Upper lobe of left lung (tissue), 6 donors: ENCODE measurements around the gene MAGEA9. TPM values are rescaled to one million over a fixed set of nuclear protein-coding genes. Genes with fewer than 3 reads are reported as not detected.

Source experiments
- ATAC-seq, 2 donors: fragments of 200-7000 bp; cut with Tn5 transposase; one replicate each; pipeline ENCODE4 v1.9.1; 2022; ENCODE audit warnings: mild to moderate bottlenecking in 2 of 2, moderate library complexity in 2 of 2; ENCODE audit not compliant: low FRiP score in 2 of 2
- DNase-seq, 2 donors: peaks; one replicate each; pipeline ENCODE4 v3.0.0-alpha.2; 2019 to 2020
- H3K27ac ChIP-seq, 4 donors: fragments of 200-600 bp; sonication (generic); one replicate each; pipeline ENCODE4 v1.5.1; 2016 to 2019
- H3K27me3 ChIP-seq, 4 donors: fragments of 200-600 bp; sonication (generic); one replicate each; pipeline ENCODE4 v1.5.1; 2017 to 2019
- H3K36me3 ChIP-seq, 4 donors: fragments of 200-600 bp; sonication (generic); one replicate each; pipeline ENCODE4 v1.5.1; 2016 to 2019
- H3K4me1 ChIP-seq, 4 donors: fragments of 200-600 bp; sonication (generic); one replicate each; pipeline ENCODE4 v1.5.1; 2018 to 2019
- H3K4me3 ChIP-seq, 4 donors: fragments of 200-600 bp; sonication (generic); one replicate each; pipeline ENCODE4 v1.5.1; 2017 to 2019; ENCODE audit warnings: mild to moderate bottlenecking in 2 of 4, moderate library complexity in 1 of 4
- H3K9me3 ChIP-seq, 4 donors: fragments of 200-600 bp; sonication (generic); one replicate each; pipeline ENCODE4 v1.5.1; 2018 to 2019
- EP300 ChIP-seq, 4 donors: sonication (generic); formaldehyde crosslinking; IDR thresholded peaks; one replicate each; pipeline ENCODE4 v1.5.1; 2017; ENCODE audit warnings: antibody characterized with exemption in 4 of 4, control low read depth in 2 of 4
- POLR2A ChIP-seq, 4 donors: fragments of 450-650 bp; IDR thresholded peaks; one replicate each; pipeline ENCODE4 v1.5.1; 2016 to 2017; ENCODE audit warnings: antibody characterized with exemption in 4 of 4, mild to moderate bottlenecking in 2 of 4
- POLR2AphosphoS5 ChIP-seq, 2 donors: sonication (generic); formaldehyde crosslinking; IDR thresholded peaks; one replicate each; pipeline ENCODE4 v1.5.1; 2017; ENCODE audit warnings: antibody characterized with exemption in 2 of 2
- WGBS, 2 donors: methylation state at CpG; one replicate each; pipeline ENCODE4 v1.1.5; 2017 to 2018; 5-methylcytosine and 5-hydroxymethylcytosine counted together
- total RNA-seq, 6 donors: library from RNA; depleted of rRNA in 4 of 6; stranded (reverse); fragments of >200 nt in 4 of 6; gene quantifications; one replicate each; pipeline versions ENCODE4 v1.1.0 to v1.2.1, GENCODE V29; 2016 to 2021
- TF ChIP-seq, protein P1 (sequence below), 6 experiments: fragments of 450-650 bp in 4 of 6; fragments of 200-600 bp in 2 of 6; sonication (generic) in 2 of 6; IDR thresholded peaks; one replicate each; pipeline ENCODE4 v1.5.1; 2016 to 2019; ENCODE audit warnings: antibody characterized with exemption in 6 of 6
- donor health status: DM: no; HTN: no; CAD: no; lungs with moderate emphysema.
- donor health status: DM: no; HTN: yes; CAD: no; lungs with severe emphysema.

The MAGEA9 gene
- total RNA-seq, 6 donors from 2014 or later = not detected

DNA sequence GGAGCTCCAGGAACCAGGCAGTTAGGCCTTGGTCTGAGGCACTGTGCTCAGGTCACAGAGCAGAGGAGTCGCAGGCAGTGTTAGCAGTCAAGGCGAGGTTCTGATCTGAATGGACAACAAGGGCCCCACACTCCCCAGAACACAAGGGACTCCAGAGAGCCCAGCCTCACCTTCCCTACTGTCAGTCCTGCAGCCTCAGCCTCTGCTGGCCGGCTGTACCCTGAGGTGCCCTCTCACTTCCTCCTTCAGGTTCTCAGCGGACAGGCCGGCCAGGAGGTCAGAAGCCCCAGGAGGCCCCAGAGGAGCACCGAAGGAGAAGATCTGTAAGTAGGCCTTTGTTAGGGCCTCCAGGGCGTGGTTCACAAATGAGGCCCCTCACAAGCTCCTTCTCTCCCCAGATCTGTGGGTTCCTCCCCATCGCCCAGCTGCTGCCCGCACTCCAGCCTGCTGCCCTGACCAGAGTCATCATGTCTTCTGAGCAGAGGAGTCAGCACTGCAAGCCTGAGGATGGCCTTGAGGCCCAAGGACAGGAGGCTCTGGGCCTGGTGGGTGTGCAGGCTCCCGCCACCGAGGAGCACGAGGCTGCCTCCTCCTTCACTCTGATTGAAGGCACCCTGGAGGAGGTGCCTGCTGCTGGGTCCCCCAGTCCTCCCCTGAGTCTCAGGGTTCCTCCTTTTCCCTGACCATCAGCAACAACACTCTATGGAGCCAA, 26.2 kb downstream of the MAGEA9 start:
- no peak for DNase-seq
- no peaks in the 10 kb centered on the region for H3K4me1 ChIP-seq
- no peak for TF ChIP-seq POLR2AphosphoS5 (IDR thresholded peaks at IDR 0.05)
- TF ChIP-seq POLR2A (IDR thresholded peaks at IDR 0.05) = no peak
- TF ChIP-seq EP300 (IDR thresholded peaks at IDR 0.05) = no peak
- TF ChIP-seq, protein P1, sequence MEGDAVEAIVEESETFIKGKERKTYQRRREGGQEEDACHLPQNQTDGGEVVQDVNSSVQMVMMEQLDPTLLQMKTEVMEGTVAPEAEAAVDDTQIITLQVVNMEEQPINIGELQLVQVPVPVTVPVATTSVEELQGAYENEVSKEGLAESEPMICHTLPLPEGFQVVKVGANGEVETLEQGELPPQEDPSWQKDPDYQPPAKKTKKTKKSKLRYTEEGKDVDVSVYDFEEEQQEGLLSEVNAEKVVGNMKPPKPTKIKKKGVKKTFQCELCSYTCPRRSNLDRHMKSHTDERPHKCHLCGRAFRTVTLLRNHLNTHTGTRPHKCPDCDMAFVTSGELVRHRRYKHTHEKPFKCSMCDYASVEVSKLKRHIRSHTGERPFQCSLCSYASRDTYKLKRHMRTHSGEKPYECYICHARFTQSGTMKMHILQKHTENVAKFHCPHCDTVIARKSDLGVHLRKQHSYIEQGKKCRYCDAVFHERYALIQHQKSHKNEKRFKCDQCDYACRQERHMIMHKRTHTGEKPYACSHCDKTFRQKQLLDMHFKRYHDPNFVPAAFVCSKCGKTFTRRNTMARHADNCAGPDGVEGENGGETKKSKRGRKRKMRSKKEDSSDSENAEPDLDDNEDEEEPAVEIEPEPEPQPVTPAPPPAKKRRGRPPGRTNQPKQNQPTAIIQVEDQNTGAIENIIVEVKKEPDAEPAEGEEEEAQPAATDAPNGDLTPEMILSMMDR (IDR thresholded peaks at IDR 0.05) = no peak
- H3K4me3 ChIP-seq = no peak overlapping the region
- no peaks in the 10 kb centered on the region for H3K36me3 ChIP-seq
- no peaks in the 10 kb centered on the region for H3K9me3 ChIP-seq
- H3K27ac ChIP-seq = no peak overlapping the region
- no peaks in the 10 kb centered on the region for H3K27me3 ChIP-seq
- no peak for ATAC-seq
- WGBS, 2 donors = 80 to 88% methylated on average over 1 to 9 of the region's 12 CpGs

DNA sequence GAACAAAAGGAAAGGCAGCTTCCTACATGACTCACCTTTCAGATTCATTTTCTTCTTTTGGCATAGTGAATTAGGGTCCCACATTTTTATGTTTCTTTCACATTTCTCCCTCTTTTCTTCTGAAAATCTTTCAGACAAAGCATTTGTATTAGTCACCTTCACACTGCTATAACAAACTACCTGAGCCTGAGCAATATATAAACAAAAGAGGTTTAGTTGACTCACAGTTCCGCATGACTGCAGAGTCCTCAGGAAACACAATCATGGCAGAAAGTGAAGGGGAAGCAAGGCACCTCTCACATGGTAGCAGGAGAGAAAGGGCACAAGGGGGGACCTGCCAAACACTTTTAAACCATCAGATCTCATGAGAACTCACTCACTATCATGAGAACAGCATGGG, 36.9 kb downstream of the MAGEA9 start:
- Histone ChIP-seq H3K27ac (no peak overlapping the region), H3K27me3 (no peaks in the 10 kb centered on the region), H3K9me3 (no peaks in the 10 kb centered on the region), H3K4me3 (no peak overlapping the region), H3K4me1 (no peaks in the 10 kb centered on the region), H3K36me3 (no peaks in the 10 kb centered on the region)
- TF ChIP-seq POLR2A (IDR thresholded peaks at IDR 0.05) (no peak), POLR2AphosphoS5 (IDR thresholded peaks at IDR 0.05) (no peak)
- 68 to 70% methylated on average over 1 of the region's 1 CpG for WGBS, 2 donors
- ATAC-seq (no peak), DNase-seq (no peak)

DNA sequence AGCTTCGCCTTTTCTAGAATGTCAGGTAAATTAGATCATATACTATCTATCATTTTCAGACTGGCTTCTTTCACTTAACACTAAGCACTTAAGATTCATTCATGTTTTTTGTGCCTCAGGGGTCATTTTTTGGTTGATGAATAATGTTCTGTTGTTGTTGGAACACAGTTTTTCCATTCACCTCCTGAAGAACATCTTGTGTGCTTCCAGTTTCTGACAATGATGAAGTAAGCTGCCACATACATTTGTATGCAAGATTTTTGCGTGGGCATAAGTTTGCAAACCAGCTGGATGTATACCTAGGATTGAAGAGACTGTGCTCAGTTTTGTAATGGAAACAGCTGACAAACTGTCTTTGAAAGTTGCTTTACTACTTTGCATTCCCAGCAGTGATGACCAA, 37.6 kb downstream of the MAGEA9 start:
- Histone ChIP-seq H3K27ac (no peak overlapping the region), H3K4me1 (no peaks in the 10 kb centered on the region), H3K9me3 (no peaks in the 10 kb centered on the region), H3K36me3 (no peaks in the 10 kb centered on the region), H3K27me3 (no peaks in the 10 kb centered on the region), H3K4me3 (no peak overlapping the region)
- ATAC-seq = no peak
- no peak for DNase-seq
- no peak for TF ChIP-seq POLR2A (IDR thresholded peaks at IDR 0.05)
- TF ChIP-seq POLR2AphosphoS5 (IDR thresholded peaks at IDR 0.05) = no peak
- TF ChIP-seq, protein P1 (IDR thresholded peaks at IDR 0.05) = no peak
- TF ChIP-seq EP300 (IDR thresholded peaks at IDR 0.05) = no peak
- WGBS, 2 donors = 77 to 90% methylated on average over 2 of the region's 2 CpGs

DNA sequence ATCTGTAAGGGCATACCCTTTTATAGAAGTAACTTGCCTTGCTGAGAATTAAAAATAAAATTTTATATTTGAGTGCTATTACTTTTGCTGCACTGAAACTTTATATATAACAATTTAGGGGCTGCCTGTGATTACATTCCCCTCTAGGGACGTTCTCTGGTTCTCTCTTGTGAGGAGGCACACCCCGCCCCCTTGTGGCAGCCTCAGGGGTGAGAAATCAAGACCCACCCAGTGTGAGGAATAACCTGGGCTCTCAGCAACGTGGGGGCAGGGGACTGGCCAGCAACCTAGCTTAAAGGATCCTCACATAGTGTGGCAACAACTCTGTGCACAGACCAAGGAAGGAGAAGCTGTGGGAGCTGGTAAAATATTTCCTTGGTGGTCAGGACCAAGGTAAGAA, 43.7 kb downstream of the MAGEA9 start:
- Histone ChIP-seq H3K4me1 (no peaks in the 10 kb centered on the region), H3K9me3 (no peaks in the 10 kb centered on the region), H3K4me3 (no peak overlapping the region), H3K27me3 (no peaks in the 10 kb centered on the region), H3K36me3 (no peaks in the 10 kb centered on the region), H3K27ac (no peak overlapping the region)
- ATAC-seq = no peak
- DNase-seq = no peak
- TF ChIP-seq POLR2A (IDR thresholded peaks at IDR 0.05) = no peak
- TF ChIP-seq, protein P1 (IDR thresholded peaks at IDR 0.05) = peak in 1 of 6 experiments; percentile 7
- TF ChIP-seq POLR2AphosphoS5 (IDR thresholded peaks at IDR 0.05) = no peak
- no peak for TF ChIP-seq EP300 (IDR thresholded peaks at IDR 0.05)
- 2 to 3% methylated on average over 3 of the region's 3 CpGs for WGBS, 2 donors

DNA sequence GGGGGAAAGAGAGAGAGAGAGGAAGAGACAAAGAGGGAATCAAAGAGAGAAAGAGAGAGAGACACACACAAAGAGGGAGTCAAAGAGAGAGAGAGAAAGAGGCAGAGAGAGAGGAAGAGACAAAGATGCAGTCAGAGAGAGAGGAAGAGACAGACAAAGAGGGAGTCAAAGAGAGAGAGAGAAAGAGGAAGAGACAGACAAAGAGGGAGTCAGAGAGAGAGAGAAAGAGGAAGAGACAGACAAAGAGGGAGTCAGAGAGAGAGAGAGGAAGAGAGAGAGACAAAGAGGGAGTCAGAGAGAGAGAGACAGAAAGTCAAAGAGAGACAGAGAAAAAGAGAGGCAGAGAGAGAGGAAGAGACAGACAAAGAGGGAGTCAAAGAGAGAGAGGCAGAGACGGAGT, 45.5 kb downstream of the MAGEA9 start:
- no peak for ATAC-seq
- Histone ChIP-seq H3K36me3 (no peaks in the 10 kb centered on the region), H3K4me3 (no peak overlapping the region), H3K27ac (no peak overlapping the region), H3K4me1 (no peaks in the 10 kb centered on the region), H3K9me3 (no peaks in the 10 kb centered on the region), H3K27me3 (no peaks in the 10 kb centered on the region)
- DNase-seq = no peak
- no peak for TF ChIP-seq EP300 (IDR thresholded peaks at IDR 0.05)
- TF ChIP-seq POLR2AphosphoS5 (IDR thresholded peaks at IDR 0.05) = no peak
- 47 to 74% methylated on average over 1 of the region's 1 CpG for WGBS, 2 donors

DNA sequence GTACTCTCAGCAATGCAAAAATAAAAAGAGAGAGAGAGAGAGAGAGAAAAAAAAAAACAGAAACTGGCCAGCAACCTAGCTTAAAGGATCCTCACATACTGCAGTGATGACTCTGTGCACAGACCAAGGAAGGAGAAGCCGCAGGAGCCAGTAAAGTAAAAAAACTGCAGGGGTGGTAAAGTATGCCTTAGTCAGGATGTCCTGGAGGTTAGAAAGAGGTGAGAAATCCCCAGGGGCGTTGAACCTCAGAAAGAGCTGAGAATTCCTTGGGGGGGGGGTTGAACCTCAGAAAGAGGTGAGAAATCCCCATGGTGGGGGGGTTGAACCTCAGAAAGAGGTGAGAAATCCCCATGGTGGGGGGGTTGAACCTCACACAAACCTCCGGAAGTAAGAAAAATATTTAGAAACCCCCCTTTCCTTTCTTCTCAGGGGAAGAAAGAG, 48.0 kb downstream of the MAGEA9 start:
- Histone ChIP-seq H3K9me3 (no peaks in the 10 kb centered on the region), H3K36me3 (no peaks in the 10 kb centered on the region), H3K4me1 (no peaks in the 10 kb centered on the region), H3K27ac (no peak overlapping the region), H3K27me3 (no peaks in the 10 kb centered on the region), H3K4me3 (peak overlapping the region in 1 of 4 donors; percentile 10)
- WGBS, 2 donors = 25 to 44% methylated on average over 3 of the region's 3 CpGs
- TF ChIP-seq EP300 (IDR thresholded peaks at IDR 0.05) = no peak
- TF ChIP-seq POLR2AphosphoS5 (IDR thresholded peaks at IDR 0.05) = no peak
- TF ChIP-seq, protein P1 (IDR thresholded peaks at IDR 0.05) = no peak
- no peak for TF ChIP-seq POLR2A (IDR thresholded peaks at IDR 0.05)
- ATAC-seq (no peak), DNase-seq (no peak)
